ENCODE results near the gene SLC22A4.

Gene SLC22A4

DNA sequence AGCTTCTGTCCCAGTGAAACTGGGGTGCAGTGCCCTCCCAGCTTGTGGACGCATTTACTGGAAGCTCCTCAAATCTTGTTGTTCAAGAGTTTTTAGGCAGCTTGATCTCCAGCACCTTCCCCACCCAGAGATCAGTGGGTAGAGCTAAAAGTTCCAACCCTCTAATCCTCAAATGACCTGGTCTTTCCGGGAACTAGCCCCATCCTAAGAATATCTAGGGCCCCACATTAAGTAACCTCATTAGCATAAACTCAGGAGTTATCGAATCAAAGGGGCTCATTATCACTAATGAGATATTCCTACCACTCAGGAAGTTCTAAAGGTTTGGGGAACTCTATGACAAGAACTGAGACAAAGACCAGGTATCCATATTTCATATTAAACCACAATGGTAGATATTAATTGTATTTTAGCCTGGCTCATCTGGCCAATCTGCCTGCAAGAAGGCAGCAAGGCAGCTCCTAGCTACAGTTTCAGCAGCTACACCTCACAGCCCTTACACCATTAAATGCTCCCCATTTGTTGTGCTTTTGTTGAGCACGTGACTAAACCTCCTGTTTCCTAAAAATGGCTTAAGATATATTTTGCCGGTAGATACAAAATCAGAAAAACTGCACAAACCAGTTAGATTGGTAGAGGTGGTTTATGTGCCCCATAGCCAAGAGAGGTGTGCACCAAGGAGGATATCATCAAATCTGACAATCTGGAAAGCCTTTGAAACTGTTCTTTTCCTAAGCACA, 50.8 kb downstream of the SLC22A4 start:
- DNase-seq, result no peak

GRCh38 chr5:132353486-132353995, 59.3 kb downstream of the SLC22A4 start:
- DNase-seq, result no peak

- DNase-seq, result no peak
Observed at GRCh38 chr5:132354381-132355139, 60.4 kb downstream of the SLC22A4 start.

- DNase-seq, result no peak
Observed at GRCh38 chr5:132355140-132355765, 61.1 kb downstream of the SLC22A4 start.

GRCh38 chr5:132358775-132359174, 64.6 kb downstream of the SLC22A4 start:
- DNase-seq, result no peak

- DNase-seq, result no peak
Observed at GRCh38 chr5:132362086-132362485, 67.9 kb downstream of the SLC22A4 start.

GRCh38 chr5:132363431-132364112, 69.4 kb downstream of the SLC22A4 start:
- DNase-seq, result no peak

DNA sequence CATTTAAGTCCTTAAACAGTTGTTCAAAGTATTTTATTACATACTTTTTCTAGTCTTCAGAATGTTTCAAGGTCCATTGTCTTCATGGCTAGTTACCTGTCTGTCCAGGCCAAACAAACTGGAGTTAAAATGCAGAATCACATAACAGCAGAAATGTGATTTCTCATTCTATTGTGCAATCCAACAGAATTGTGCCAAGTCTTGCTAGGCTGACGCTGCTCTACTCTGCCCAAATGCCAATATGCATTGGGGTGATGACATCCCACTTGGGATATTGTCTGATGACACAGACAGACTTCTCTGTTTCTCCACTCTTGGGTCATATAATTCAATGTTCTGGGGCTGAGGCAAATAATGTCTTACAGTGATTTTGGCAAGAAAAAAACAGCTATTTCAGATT, 70.1 kb downstream of the SLC22A4 start:
- no peak for DNase-seq

DNA sequence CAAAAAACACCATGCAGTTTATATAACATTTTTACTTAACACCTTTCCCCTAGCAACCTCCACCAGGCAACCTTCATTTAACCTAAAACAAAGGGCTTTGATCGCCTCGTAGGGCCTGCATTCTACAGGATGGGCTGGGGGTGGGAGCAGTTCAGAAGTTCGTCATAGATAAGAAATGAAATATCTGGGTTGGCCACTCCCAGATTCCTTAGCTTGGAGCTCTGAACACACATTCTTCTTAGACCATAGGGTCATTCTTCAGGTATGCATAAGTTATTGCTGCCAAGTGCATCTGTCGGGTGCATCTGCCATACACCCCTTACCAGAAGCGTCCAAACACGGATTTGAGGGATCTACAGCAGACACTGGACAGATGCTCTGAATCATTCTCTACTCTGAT, 71.0 kb downstream of the SLC22A4 start:
- DNase-seq, result no peak

- no peak for DNase-seq
Observed at GRCh38 chr5:132368186-132368585, 74.0 kb downstream of the SLC22A4 start.

GRCh38 chr5:132369007-132369473, 74.8 kb downstream of the SLC22A4 start:
- DNase-seq, result no peak

DNA sequence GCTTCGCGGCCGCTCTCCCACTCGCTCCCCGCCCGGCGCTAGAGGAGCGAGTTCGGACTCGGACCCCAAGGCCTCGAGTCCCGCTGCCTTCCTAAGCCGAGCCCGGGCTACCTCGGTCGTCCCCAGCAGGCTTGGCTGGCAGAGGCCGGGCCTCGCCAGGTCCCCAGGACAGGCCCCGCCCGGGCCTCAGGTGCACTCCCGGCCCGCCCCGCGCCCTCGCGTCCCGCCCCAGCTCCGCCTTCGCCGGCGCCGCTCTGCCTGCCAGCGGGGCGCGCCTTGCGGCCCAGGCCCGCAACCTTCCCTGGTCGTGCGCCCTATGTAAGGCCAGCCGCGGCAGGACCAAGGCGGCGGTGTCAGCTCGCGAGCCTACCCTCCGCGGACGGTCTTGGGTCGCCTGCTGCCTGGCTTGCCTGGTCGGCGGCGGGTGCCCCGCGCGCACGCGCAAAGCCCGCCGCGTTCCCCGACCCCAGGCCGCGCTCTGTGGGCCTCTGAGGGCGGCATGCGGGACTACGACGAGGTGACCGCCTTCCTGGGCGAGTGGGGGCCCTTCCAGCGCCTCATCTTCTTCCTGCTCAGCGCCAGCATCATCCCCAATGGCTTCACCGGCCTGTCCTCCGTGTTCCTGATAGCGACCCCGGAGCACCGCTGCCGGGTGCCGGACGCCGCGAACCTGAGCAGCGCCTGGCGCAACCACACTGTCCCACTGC, 75.4 kb downstream of the SLC22A4 start, which contains the start of gene SLC22A5:
TSS of gene SLC22A5 (plus strand) at position 237 of the 707 bp plus-strand sequence. CDS start at position 500, 263 bp downstream.
- DNase-seq, result no peak

DNA sequence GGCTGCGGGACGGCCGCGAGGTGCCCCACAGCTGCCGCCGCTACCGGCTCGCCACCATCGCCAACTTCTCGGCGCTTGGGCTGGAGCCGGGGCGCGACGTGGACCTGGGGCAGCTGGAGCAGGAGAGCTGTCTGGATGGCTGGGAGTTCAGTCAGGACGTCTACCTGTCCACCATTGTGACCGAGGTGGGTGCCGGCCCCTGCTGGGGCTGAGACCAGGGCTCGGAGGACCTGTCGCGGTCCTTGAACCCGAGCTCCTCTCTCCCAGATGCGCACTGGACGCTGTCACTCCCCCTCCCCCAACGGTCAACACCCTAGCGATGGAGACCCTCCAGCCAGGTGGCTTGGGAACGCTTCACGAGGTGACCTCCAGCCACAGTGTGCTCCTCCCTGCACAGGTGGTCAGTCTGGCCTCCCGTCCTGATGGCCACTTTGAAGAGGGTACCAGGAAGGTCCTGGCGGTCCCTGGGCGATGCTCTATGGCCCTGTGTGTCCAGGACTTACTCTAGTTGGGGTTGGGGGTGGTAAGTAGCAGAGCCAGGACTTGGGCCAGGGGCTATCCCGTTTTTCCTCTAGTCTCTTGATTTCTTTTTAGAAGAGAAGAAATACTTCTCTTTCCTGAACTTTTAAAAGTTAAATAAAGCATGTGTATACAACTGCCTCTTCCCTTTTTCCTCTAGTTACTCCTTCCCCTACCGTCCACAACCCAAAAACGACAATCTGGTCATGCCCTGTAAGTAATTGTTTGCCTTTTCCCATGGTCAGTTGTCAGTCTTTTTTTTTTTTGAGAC, 76.2 kb downstream of the SLC22A4 start:
- DNase-seq, result no peak

DNA sequence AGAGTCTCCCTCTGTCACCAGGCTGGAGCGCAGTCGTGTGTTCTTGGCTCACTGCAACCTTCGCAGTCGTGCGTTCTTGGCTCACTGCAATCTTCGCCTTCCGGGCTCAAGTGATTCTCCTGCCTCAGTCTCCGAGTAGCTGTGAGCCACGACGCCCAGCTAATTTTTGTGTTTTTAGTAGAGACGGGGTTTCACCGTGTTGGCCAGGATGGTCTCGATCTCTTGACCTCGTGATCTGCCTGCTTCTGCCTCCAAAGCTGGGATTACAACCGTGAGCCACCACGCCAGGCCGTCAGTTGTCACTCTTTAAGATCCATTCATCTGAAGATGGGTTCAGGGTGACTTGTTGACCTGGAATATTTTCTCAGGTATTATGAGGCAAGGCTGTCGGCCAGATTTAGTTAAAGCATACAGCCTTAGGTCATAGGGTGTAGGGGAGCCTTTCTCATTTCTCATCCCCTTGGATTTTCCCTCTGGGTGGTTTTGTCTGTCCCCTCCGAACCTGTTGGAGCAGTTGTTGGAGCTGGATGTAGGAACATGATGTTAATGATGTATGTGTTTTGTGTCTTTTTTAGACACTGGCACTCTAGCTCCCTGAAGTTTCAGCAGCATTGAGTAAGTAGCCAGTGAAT, 76.9 kb downstream of the SLC22A4 start:
- DNase-seq, result no peak

DNA sequence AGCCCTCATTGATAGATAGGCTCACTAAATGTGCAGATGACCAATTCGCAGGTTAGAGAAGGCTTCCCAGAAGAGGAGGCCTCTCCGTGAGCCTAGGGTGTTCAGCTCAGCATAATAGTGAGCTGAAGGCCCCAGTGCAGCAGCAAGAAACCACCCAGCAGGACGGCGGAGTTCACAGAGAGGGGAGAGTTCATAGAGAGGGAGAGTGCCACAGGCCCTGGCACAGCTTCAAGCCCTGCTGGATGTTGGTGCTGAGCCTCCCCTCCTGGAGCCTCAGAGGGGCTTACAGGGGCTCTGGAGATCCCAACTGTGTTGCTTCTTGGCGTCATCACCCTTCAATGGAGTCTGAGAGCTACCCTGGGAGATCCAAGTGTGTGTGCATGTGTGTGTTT, 77.4 kb downstream of the SLC22A4 start:
- DNase-seq, result no peak

- no peak for DNase-seq
Observed at GRCh38 chr5:132372127-132372526, 77.9 kb downstream of the SLC22A4 start.

DNA sequence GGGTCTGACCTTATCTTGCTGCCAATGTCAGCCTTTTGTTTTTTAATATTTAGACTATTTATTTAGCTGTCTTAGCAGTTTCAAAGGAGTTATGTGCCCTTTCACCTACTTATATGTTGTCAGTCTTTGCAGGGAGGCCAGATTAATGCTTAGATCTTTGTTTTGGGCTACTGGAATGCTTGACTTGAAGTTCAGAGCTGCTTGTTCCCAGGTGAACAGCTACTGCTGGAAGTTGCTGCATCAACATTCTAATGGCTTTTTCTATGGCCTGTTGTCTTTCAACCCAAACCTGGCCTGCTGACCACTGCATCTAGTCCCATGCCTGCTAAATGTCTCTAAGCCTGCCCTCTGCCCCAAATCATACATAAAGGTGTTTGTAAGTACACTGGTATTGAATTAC, 78.3 kb downstream of the SLC22A4 start:
- DNase-seq, result no peak

DNA sequence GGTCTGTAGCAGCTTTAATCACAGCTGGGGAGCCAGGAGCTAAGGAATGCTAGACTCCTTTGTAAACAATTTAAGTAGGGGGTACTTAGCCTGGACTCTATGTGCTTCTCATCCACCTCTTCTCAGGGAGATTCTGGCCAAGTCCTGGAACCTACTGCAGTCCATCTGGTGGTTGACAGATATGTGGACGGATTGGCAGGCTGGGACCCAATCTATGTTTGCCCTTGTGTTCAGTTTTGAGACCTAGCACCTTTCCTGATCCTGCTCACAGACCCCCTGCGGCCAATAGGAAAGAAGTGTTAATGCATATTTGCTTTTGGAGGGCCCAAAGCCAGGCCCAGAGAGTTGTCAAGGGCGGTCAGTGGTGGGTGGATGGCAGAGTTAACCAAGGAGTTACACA, 81.8 kb downstream of the SLC22A4 start:
- DNase-seq, result no peak

- no peak for DNase-seq
Observed at GRCh38 chr5:132376694-132377641, 82.8 kb downstream of the SLC22A4 start.

GRCh38 chr5:132377738-132378137, 83.5 kb downstream of the SLC22A4 start:
- no peak for DNase-seq
